Measurements from ENCODE around the gene AURKAIP1. TPM values are rescaled to one million over a fixed set of nuclear protein-coding genes. Genes with fewer than 3 reads are reported as not detected.

The AURKAIP1 gene
- total and polyA plus RNA-seq, 2 of the 13 experiments (the other 11 are each of a cell fraction or from before 2014, with no cell fraction given): 69.5 to 175 TPM

DNA sequence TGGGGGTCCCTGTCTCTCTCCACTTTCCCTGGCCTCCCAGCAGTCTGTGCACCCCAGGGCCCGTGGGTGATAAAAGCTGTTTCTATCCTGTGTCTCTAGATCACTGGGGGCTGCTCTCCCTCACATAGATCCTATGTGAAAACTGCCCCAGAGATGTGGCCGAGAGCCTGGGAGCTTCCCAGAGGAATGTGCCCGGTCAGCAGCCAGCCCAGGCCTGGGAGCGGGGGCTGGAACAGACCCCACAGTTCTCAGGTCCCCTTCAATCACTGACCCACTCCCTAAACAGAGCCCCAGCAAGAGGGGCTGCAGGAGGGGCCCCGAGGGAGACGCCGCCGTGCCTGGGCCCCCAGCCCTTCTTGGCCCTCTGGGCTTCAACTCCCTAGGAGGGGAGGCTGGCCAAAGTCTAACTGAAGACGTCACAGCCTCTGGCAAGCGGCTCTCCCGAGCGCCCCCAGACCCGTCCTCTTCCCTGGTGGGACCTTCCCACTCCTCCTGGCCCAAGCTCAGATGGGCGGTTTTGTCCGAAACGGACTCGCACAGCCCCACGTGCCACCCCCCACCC is 17.1 kb downstream of the AURKAIP1 start (continued):
- TF ChIP-seq, protein P1, sequence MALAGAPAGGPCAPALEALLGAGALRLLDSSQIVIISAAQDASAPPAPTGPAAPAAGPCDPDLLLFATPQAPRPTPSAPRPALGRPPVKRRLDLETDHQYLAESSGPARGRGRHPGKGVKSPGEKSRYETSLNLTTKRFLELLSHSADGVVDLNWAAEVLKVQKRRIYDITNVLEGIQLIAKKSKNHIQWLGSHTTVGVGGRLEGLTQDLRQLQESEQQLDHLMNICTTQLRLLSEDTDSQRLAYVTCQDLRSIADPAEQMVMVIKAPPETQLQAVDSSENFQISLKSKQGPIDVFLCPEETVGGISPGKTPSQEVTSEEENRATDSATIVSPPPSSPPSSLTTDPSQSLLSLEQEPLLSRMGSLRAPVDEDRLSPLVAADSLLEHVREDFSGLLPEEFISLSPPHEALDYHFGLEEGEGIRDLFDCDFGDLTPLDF (CRISPR knock-in tag; IDR thresholded peaks at IDR 0.05): no peak
- TF ChIP-seq KDM2A (CRISPR knock-in tag; IDR thresholded peaks at IDR 0.05; ENCODE audit: borderline replicate concordance, low read depth): peak; percentile 5; the same call in 1 of the 2 replicates
- TF ChIP-seq ZNF264 (CRISPR knock-in tag; IDR thresholded peaks at IDR 0.05): 0 out of 2 replicates have a peak, but pooled peaks have one; percentile 30
- TF ChIP-seq, protein P2, sequence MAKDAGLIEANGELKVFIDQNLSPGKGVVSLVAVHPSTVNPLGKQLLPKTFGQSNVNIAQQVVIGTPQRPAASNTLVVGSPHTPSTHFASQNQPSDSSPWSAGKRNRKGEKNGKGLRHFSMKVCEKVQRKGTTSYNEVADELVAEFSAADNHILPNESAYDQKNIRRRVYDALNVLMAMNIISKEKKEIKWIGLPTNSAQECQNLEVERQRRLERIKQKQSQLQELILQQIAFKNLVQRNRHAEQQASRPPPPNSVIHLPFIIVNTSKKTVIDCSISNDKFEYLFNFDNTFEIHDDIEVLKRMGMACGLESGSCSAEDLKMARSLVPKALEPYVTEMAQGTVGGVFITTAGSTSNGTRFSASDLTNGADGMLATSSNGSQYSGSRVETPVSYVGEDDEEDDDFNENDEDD (CRISPR knock-in tag; IDR thresholded peaks at IDR 0.05; ENCODE audit: borderline replicate concordance): no peak
- TF ChIP-seq TAF15 (IDR thresholded peaks at IDR 0.05; ENCODE audit: low read depth, low read length, poor library complexity, severe bottlenecking): no peak
- no peak for TF ChIP-seq ELF4 (CRISPR knock-in tag; IDR thresholded peaks at IDR 0.05; ENCODE audit: borderline replicate concordance)
- TF ChIP-seq SOX13 (IDR thresholded peaks at IDR 0.05): no peak
- TF ChIP-seq SOX13 (CRISPR knock-in tag; conservative IDR thresholded peaks at IDR 0.05 in 1 of 2, IDR thresholded peaks at IDR 0.05 in 1 of 2): no peak
- TF ChIP-seq, protein P3, sequence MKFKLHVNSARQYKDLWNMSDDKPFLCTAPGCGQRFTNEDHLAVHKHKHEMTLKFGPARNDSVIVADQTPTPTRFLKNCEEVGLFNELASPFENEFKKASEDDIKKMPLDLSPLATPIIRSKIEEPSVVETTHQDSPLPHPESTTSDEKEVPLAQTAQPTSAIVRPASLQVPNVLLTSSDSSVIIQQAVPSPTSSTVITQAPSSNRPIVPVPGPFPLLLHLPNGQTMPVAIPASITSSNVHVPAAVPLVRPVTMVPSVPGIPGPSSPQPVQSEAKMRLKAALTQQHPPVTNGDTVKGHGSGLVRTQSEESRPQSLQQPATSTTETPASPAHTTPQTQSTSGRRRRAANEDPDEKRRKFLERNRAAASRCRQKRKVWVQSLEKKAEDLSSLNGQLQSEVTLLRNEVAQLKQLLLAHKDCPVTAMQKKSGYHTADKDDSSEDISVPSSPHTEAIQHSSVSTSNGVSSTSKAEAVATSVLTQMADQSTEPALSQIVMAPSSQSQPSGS (CRISPR knock-in tag; IDR thresholded peaks at IDR 0.05): peak; percentile 7; the same call in 1 of the 2 replicates
- TF ChIP-seq DNMT3B (CRISPR knock-in tag; conservative IDR thresholded peaks at IDR 0.05): no peak
- TF ChIP-seq ELF3 (CRISPR knock-in tag; IDR thresholded peaks at IDR 0.05): no peak
- TF ChIP-seq, protein P4, sequence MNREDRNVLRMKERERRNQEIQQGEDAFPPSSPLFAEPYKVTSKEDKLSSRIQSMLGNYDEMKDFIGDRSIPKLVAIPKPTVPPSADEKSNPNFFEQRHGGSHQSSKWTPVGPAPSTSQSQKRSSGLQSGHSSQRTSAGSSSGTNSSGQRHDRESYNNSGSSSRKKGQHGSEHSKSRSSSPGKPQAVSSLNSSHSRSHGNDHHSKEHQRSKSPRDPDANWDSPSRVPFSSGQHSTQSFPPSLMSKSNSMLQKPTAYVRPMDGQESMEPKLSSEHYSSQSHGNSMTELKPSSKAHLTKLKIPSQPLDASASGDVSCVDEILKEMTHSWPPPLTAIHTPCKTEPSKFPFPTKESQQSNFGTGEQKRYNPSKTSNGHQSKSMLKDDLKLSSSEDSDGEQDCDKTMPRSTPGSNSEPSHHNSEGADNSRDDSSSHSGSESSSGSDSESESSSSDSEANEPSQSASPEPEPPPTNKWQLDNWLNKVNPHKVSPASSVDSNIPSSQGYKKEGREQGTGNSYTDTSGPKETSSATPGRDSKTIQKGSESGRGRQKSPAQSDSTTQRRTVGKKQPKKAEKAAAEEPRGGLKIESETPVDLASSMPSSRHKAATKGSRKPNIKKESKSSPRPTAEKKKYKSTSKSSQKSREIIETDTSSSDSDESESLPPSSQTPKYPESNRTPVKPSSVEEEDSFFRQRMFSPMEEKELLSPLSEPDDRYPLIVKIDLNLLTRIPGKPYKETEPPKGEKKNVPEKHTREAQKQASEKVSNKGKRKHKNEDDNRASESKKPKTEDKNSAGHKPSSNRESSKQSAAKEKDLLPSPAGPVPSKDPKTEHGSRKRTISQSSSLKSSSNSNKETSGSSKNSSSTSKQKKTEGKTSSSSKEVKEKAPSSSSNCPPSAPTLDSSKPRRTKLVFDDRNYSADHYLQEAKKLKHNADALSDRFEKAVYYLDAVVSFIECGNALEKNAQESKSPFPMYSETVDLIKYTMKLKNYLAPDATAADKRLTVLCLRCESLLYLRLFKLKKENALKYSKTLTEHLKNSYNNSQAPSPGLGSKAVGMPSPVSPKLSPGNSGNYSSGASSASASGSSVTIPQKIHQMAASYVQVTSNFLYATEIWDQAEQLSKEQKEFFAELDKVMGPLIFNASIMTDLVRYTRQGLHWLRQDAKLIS (CRISPR knock-in tag; IDR thresholded peaks at IDR 0.05): 0 out of 2 replicates have a peak, but pooled peaks have one; percentile 24
- no peak for TF ChIP-seq ZNF841 (CRISPR knock-in tag; IDR thresholded peaks at IDR 0.05; ENCODE audit: borderline replicate concordance)
- no peak for TF ChIP-seq WIZ (CRISPR knock-in tag; IDR thresholded peaks at IDR 0.05)
- no peak for TF ChIP-seq ARID2 (CRISPR knock-in tag; IDR thresholded peaks at IDR 0.05; ENCODE audit: borderline replicate concordance)
